H1 (cell line): ENCODE measurements around the gene SEMA3A.
"Not testable (repeated sequence)": the region's sequence is repeated elsewhere in the genome, so short reads cannot be mapped to it uniquely, and the experiment has no call there.

ENCODE experiments used
- CREB1 ChIP-seq: IDR thresholded peaks from 2 replicates; pipeline ENCODE4 v1.6.1; 2012; ENCODE audit warnings: inconsistent platforms
- POLR2A ChIP-seq, 2 experiments: IDR thresholded peaks; 1 replicate in 1 of 2; 2 replicates in 1 of 2; pipeline ENCODE4 v1.6.1; 2011; ENCODE audit warnings: low read depth in 2 of 2, low read length in 2 of 2, mild to moderate bottlenecking in 2 of 2; ENCODE audit errors: control extremely low read depth in 1 of 2

DNA sequence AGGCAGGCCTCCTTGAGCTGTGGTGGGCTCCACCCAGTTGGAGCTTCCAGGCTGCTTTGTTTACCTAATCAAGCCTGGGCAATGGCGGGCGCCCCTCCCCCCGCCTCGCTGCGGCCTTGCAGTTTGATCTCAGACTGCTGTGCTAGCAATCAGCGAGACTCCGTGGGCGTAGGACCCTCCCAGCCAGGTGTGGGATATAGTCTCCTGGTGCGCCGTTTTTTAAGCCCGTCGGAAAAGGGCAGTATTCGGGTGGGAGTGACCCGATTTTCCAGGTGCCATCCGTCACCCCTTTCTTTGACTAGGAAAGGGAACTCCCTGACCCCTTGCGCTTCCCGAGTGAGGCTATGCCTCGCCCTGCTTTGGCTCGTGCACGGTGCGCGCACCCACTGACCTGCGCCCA, 139.4 kb downstream of the SEMA3A start:
- not testable (repeated sequence) for TF ChIP-seq POLR2A (IDR thresholded peaks at IDR 0.05; ENCODE audit: control extremely low read depth in 1 of 2, low read depth in 2 of 2, low read length in 2 of 2); CREB1
